Stimulated activated naive CD8-positive, alpha-beta T cell treated with anti-CD3 and anti-CD28 coated beads, Interleukin-15, Interleukin-2, amounts not matched to agents 100 ng/mL and 50 ng/mL, for 24 hours (primary cell): Measurements from ENCODE around the gene NRG2.

ENCODE experiments used
- H3K27ac Mint-ChIP-seq: one replicate; pipeline ENCODE4 v1.8.0; 2021; ENCODE audit warnings: mild to moderate bottlenecking, mixed read lengths
- H3K27me3 Mint-ChIP-seq: one replicate; pipeline ENCODE4 v1.8.0; 2021; ENCODE audit warnings: mixed read lengths
- H3K36me3 Mint-ChIP-seq: one replicate; pipeline ENCODE4 v1.8.0; 2021; ENCODE audit warnings: low read depth, mixed read lengths
- H3K4me1 Mint-ChIP-seq: one replicate; pipeline ENCODE4 v1.8.0; 2021; ENCODE audit warnings: low read depth, mixed read lengths
- H3K4me3 Mint-ChIP-seq: one replicate; pipeline ENCODE4 v1.8.0; 2021; ENCODE audit warnings: mild to moderate bottlenecking, mixed read lengths
- H3K9me3 Mint-ChIP-seq: one replicate; pipeline ENCODE4 v1.8.0; 2021; ENCODE audit warnings: mixed read lengths

The NRG2 gene

DNA sequence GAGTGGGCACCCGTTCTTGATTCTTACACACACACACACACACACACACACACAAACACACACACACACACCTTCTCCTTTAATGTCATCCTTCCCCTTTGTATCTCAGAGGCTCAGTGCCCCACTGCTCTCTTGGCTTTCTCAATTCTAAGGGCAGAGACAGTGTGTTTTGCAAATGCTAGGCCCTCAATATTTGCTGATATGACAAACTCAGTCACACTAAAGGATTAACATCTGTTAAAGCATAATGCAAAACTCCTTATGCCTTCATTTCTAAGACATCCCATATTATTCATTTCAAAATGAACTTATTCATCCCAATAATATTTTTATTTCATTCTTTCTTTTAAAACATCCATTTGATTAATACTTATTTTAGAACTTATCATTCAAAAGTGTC lies 8.9 kb upstream of the NRG2 start:
- H3K4me3 Mint-ChIP-seq: no peak overlapping the region
- H3K9me3 Mint-ChIP-seq: no peaks in the 10 kb centered on the region
- H3K36me3 Mint-ChIP-seq: no peaks in the 10 kb centered on the region
- H3K27me3 Mint-ChIP-seq: peaks cover 25% of the 10 kb centered on the region
- H3K4me1 Mint-ChIP-seq: no peaks in the 10 kb centered on the region
- no peak overlapping the region for H3K27ac Mint-ChIP-seq

DNA sequence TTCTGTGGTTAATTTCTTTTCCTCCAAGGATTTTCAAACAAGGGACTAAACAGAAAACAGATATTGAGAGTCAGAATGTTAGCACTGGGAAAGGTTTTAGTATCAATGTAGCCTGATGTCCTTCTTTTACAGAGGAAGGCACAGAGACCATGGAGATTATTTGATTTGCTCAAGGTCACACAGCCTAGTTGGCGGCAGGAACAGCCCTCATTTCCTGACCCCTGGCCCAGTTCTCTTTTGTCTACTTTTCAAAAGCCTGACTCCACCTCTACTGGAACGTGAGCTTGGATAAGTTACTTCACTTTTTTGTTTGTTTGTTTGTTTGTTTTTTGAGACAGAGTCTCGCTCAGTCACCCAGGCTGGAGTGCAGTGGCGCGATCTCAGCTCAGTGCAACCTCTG lies 6.6 kb upstream of the NRG2 start:
- H3K4me3 Mint-ChIP-seq: no peak overlapping the region
- H3K4me1 Mint-ChIP-seq: no peaks in the 10 kb centered on the region
- no peak overlapping the region for H3K27ac Mint-ChIP-seq
- no peaks in the 10 kb centered on the region for H3K36me3 Mint-ChIP-seq
- H3K27me3 Mint-ChIP-seq: peaks cover 30% of the 10 kb centered on the region
- H3K9me3 Mint-ChIP-seq: no peaks in the 10 kb centered on the region

DNA sequence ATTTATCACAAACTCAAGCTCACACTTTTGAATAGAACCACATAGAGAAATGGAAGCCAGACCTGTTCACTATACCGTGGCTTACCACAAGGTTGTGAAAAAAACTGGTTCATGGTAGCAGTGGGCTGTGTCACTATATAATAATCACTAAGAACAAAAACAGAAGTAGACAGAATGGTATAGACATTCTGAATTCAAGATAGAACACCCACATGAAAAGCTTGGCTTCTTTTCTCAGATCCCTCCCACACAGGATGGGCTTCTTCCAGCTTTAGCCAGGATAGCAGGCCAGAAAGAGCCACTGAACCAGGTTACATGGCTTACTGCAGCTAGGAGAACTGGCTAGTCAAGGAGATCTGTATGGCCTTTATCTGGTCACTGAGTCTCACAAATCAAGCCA lies 6.1 kb upstream of the NRG2 start:
- Mint-ChIP-seq H3K27ac (no peak overlapping the region), H3K4me1 (no peaks in the 10 kb centered on the region), H3K9me3 (no peaks in the 10 kb centered on the region), H3K27me3 (peaks cover 35% of the 10 kb centered on the region), H3K4me3 (no peak overlapping the region), H3K36me3 (no peaks in the 10 kb centered on the region)

DNA sequence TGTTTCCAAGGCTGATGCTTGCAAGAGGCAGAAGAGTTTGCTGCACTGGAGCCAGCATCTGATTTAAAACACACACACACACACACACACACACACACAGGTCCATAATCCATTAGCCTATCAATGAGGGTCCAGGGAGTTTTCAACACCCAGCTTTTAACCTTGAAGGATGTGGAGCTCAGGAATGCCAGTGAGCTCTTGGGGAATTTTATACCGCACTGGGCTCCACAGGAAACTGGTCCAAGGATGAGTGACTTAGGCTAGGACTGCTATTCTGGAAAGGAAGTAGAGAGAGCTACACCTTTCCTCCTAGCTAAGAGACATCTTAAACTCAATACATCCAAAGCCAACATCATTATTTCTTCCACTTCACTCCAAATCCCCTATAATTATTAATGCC lies 942 bp upstream of the NRG2 start:
- H3K4me1 Mint-ChIP-seq: peaks cover 20% of the 10 kb centered on the region
- H3K36me3 Mint-ChIP-seq: no peaks in the 10 kb centered on the region
- no peak overlapping the region for H3K27ac Mint-ChIP-seq
- H3K27me3 Mint-ChIP-seq: peaks cover 65% of the 10 kb centered on the region
- peak overlapping the region; percentile 72 for H3K4me3 Mint-ChIP-seq
- no peaks in the 10 kb centered on the region for H3K9me3 Mint-ChIP-seq

DNA sequence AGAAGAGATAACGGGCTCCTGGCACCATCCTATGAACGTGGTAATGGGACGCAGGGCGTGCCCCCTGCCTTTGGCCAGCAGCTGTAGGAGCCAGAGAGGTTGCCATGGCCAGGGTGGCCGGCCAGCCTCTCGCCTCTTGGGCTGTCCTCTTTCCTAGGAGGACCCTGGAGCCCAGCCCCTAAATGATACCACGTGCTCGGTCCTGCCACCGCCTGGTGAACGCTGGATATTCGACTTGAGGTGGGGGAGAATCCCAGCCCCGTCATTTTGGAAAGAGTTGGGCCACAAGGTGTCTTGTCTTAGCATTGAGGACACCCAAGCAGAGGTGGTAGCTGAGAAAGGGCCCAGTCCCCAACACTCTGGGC lies 391 bp upstream of the NRG2 start:
- Mint-ChIP-seq H3K27ac (no peak overlapping the region), H3K4me1 (peaks cover 21% of the 10 kb centered on the region), H3K9me3 (no peaks in the 10 kb centered on the region), H3K4me3 (peak overlapping the region; percentile 72), H3K36me3 (no peaks in the 10 kb centered on the region), H3K27me3 (peaks cover 65% of the 10 kb centered on the region)

DNA sequence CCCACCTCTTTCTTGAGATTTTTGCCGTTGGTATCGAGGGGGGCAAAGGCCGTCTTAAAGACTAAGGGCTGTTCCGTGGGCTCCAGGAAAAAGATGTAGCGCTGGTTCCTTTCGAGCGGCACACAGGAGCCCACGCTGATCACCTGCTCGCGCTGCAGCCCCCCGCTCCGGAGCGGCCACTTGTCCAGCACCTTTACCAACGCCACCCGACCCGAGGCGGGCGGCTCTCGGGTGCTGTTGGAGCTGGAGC lies 781 bp downstream of the NRG2 start:
- peaks cover 24% of the 10 kb centered on the region for H3K4me1 Mint-ChIP-seq
- H3K4me3 Mint-ChIP-seq: peak overlapping the region; percentile 72
- no peaks in the 10 kb centered on the region for H3K9me3 Mint-ChIP-seq
- H3K36me3 Mint-ChIP-seq: no peaks in the 10 kb centered on the region
- peaks cover 71% of the 10 kb centered on the region for H3K27me3 Mint-ChIP-seq
- H3K27ac Mint-ChIP-seq: no peak overlapping the region

DNA sequence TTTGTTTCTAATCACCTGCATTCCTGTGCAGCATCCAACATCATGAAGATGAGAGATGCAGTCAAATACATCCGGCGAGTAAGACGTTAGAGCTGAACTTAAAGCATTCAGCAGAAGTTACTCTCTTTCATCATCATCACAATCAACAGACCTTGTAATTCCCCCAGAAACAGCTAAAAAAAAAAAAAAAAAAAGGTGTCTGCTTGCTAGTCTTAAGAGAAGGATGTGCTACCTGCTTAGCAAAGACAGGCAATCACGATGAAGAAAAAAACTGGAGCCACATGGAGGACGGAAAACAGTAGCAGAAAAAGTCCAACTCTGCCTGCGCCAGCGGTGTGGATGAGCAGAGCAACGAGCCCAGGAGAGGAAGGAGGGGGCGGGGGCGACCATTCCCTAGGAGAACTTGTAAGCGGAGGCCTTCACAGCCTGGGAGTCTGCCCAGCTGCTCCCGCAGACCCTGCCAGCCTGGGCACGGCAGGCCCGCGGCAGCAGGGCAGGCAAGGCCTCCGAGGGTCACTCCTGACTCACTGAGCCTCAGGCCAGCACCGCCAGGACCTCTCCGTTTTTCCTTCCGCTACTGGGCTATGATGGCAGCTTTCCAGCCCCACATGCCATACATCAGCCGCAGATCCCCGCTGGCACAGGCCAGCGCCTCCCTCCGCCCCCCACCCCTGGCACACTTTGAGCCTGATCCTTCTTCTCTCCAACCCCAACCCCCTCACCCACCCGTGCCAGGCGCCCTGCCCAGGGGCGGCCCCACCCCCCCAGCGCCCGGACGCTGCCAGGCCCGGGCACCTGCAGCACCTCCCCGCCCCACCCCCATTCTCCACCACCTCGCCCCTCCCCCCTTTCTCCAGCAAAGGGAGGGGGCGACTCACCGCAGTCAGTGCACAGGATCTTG lies 1.4 kb downstream of the NRG2 start:
- Mint-ChIP-seq H3K27me3 (peaks cover 72% of the 10 kb centered on the region), H3K27ac (no peak overlapping the region), H3K4me3 (peak overlapping the region; percentile 72), H3K36me3 (no peaks in the 10 kb centered on the region), H3K9me3 (no peaks in the 10 kb centered on the region), H3K4me1 (peaks cover 24% of the 10 kb centered on the region)

DNA sequence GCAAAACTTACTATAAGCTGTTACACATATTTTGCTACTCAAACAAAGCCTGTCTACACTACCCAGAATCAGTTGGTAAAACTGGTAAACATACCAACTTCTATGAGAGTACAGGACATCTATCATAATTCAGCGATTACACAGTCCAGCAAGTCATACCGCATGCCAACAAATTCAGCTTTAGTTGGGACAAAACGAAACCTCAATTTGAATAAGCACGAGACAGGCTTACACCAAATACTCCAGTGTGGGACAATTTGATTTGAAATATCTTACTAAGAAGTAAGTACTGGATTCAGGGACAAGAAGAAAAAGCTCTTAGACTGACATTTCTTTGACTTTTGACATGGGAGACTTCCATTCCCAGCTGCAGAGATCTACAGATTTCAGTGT lies 2.0 kb downstream of the NRG2 start:
- H3K4me3 Mint-ChIP-seq: peak overlapping the region; percentile 68
- no peak overlapping the region for H3K27ac Mint-ChIP-seq
- peaks cover 79% of the 10 kb centered on the region for H3K27me3 Mint-ChIP-seq

DNA sequence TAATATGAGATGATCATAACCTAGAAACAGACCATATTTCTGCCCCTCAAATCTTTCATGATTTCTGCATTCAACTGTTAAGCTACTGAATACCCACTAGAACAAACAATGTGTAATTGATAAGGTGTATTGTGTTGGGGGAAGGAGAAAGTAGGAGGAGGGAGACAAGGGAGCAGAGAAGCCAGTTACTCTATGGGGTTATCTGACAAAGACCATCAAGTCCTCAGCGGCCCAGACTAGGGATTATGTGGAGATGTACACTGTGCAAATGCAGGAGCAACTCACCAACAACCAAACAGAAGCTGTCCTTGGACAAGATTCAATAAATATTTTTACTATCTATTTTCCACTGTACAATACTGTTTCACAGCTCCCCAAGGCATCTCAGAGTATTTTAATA lies 2.7 kb downstream of the NRG2 start:
- Mint-ChIP-seq H3K27ac (no peak overlapping the region), H3K9me3 (no peaks in the 10 kb centered on the region), H3K36me3 (no peaks in the 10 kb centered on the region), H3K4me3 (no peak overlapping the region), H3K4me1 (peaks cover 24% of the 10 kb centered on the region), H3K27me3 (peaks cover 80% of the 10 kb centered on the region)

More for the DNA sequence above, 2.0 kb downstream of the NRG2 start:
- Mint-ChIP-seq H3K9me3 (no peaks in the 10 kb centered on the region), H3K36me3 (no peaks in the 10 kb centered on the region), H3K4me1 (peaks cover 24% of the 10 kb centered on the region)

DNA sequence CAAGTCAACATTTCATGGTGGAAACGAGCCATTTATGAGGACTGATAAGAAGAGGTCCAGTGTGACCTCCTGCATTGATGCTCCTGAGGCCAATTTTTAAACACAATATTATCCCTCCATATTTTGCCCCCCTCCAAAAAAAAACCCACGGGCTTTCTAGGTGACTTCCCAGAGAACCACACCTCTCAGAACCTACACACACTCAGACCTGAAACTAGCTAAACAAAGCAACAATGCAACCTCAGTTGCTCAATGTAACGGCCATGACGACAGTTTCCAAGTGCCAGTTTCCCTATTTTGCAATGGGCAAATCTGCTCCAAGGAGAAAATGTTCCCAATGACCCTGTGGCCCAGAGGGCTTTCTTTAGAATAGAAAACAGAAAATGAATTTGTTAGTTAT lies 3.5 kb downstream of the NRG2 start:
- H3K27me3 Mint-ChIP-seq: peaks cover 79% of the 10 kb centered on the region
- peaks cover 24% of the 10 kb centered on the region for H3K4me1 Mint-ChIP-seq
- H3K9me3 Mint-ChIP-seq: no peaks in the 10 kb centered on the region
- H3K36me3 Mint-ChIP-seq: no peaks in the 10 kb centered on the region
- no peak overlapping the region for H3K27ac Mint-ChIP-seq
- no peak overlapping the region for H3K4me3 Mint-ChIP-seq

DNA sequence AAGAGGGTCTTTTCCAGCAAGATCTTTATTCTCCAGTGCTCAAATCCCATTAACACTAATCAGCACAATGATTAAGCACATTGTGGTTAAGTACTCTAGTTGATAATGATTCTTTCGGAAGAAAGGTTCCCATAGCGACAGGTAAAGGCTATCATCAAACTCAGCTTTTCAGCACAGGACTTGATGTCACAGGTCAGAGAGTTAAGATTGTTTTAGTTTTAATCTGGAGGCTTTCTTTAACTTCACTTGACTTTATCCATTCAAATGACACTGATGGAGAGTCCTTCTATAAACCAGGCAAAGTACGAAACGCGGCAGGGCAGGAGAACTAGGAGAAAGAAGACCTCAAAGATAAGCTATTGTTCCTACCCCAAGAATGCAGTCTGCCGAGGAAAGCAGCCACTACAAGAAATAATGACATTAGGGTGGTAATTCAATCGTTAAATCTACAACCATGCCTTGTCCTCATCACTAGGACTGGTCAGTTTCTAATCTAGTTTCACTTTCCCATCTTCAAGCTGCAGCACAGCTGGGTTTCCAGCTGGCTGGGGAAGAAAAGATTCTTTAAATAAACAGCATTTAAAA lies 4.6 kb downstream of the NRG2 start:
- no peaks in the 10 kb centered on the region for H3K36me3 Mint-ChIP-seq
- no peaks in the 10 kb centered on the region for H3K9me3 Mint-ChIP-seq
- H3K27ac Mint-ChIP-seq: no peak overlapping the region
- H3K27me3 Mint-ChIP-seq: peaks cover 74% of the 10 kb centered on the region
- H3K4me3 Mint-ChIP-seq: no peak overlapping the region
- H3K4me1 Mint-ChIP-seq: peaks cover 21% of the 10 kb centered on the region

DNA sequence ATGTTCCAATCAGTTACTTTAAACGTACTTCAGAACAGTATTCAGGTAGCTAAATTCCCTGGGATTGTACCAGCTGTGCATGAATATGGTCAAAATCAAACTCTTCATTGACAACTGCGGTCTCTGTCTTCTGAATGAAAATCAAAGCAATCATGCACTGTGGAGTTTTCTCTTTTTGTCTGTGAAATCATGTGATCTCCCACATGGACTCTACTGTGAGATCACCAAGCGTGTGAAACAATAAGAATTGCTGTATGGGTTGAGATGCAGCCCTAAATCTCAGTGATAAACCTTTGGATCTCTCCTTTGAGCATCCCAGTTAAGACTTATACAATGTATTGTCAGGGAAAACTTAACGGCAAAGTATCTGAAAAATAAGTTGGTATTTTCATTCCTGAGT lies 6.1 kb downstream of the NRG2 start:
- Mint-ChIP-seq H3K4me1 (peaks cover 17% of the 10 kb centered on the region), H3K27me3 (peaks cover 84% of the 10 kb centered on the region), H3K27ac (no peak overlapping the region), H3K9me3 (no peaks in the 10 kb centered on the region), H3K36me3 (no peaks in the 10 kb centered on the region), H3K4me3 (no peak overlapping the region)

DNA sequence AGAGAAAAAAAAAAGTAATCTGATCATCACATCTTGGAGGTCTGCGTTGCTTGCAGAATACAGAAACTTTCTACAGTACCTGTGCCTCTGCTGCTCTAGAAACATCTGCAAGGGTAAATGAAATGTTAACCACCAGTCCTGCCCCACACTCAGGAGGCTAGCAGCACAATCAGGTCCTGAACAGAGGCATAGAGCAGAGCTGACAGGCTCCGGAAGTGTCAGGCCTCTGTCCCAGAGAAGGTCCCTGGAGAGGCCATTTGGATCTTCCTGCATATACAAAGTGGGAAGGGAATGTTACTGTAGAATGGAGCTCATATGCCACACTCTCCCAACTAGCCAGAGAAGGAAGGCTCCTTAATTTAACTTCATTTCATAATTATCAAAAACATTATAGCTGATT lies 7.2 kb downstream of the NRG2 start:
- Mint-ChIP-seq H3K4me3 (no peak overlapping the region), H3K27ac (no peak overlapping the region), H3K36me3 (no peaks in the 10 kb centered on the region), H3K9me3 (no peaks in the 10 kb centered on the region), H3K4me1 (peaks cover 10% of the 10 kb centered on the region), H3K27me3 (peaks cover 86% of the 10 kb centered on the region)

DNA sequence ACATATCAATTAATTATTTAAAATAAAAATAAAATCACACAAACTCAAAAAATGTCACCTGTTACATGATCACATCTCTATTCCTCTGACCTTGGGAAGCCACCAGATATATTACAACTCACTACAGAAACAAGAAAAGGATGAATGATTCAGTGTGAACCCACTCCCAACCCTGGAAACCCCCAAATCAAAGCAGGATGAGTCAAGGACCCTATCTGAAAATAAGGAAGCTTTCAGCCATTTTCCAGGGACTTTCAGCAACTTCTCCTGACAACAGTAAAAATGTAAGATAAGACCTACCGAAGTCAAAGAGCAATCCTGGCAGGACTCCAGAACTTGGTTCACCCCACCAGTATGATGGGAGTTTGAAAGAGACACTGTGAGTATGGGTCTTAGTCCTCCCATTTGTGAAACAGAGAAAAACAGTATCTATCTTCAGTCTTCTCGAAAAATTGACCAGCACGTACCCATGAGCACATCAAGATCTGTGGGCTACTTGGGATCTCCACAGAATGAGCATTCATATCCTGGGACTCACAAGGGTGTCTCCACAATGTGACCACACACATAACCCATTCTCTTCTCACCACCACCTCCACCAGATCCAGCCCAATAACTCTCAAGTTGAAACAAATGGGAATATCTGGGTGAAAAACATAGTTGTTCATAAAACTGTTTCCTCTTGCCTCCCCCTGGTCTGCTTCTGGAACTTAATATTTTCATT lies 9.9 kb downstream of the NRG2 start:
- no peaks in the 10 kb centered on the region for H3K4me1 Mint-ChIP-seq
- H3K9me3 Mint-ChIP-seq: no peaks in the 10 kb centered on the region
- H3K27me3 Mint-ChIP-seq: peaks cover 78% of the 10 kb centered on the region
- no peak overlapping the region for H3K4me3 Mint-ChIP-seq
- H3K27ac Mint-ChIP-seq: no peak overlapping the region
- no peaks in the 10 kb centered on the region for H3K36me3 Mint-ChIP-seq

DNA sequence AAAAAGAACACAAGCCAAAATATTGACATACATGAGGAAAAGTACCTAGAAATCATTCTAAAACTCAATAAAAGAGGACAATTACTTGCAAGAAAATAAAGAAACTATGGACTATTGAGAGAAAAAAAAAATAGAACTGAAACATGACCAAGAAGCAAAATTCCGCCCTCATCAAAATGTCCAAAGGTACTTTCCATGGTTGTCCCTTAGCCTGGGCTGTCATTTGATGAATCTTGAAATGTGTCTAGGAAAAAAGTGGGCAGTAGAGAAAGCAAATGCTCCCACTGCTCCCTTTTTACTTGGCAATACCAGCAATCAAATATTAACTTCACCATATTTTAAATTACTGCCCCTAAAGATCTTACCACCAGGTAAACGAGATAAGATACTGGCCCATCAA lies 10.8 kb downstream of the NRG2 start:
- H3K4me1 Mint-ChIP-seq: no peaks in the 10 kb centered on the region
- no peak overlapping the region for H3K4me3 Mint-ChIP-seq
- H3K27ac Mint-ChIP-seq: no peak overlapping the region
- H3K36me3 Mint-ChIP-seq: no peaks in the 10 kb centered on the region
- no peaks in the 10 kb centered on the region for H3K9me3 Mint-ChIP-seq
- peaks cover 76% of the 10 kb centered on the region for H3K27me3 Mint-ChIP-seq
